22Rv1 (cell line): ENCODE measurements around the gene ZWILCH.

ENCODE experiments used
- H3K27ac ChIP-seq: fragments of 450-650 bp; 2 replicates; pipeline ENCODE4 v1.5.1; 2017
- CTCF ChIP-seq: fragments of 450-650 bp; IDR thresholded peaks from 2 replicates; pipeline ENCODE4 v1.5.1; 2017; ENCODE audit warnings: mild to moderate bottlenecking
- ZFX ChIP-seq: fragments of 450-650 bp; IDR thresholded peaks from 2 replicates; pipeline ENCODE4 v1.6.1; 2017; ENCODE audit warnings: antibody characterized with exemption, borderline replicate concordance

Gene ZWILCH

GRCh38 chr15:66590435-66590834 is 85.3 kb downstream of the ZWILCH start:
- no peak overlapping the region for H3K27ac ChIP-seq
- TF ChIP-seq ZFX (no peak), CTCF (no peak)

- TF ChIP-seq CTCF (no peak), ZFX (no peak)
- no peak overlapping the region for H3K27ac ChIP-seq
Observed at GRCh38 chr15:66591322-66591862, 86.3 kb downstream of the ZWILCH start.

GRCh38 chr15:66592505-66593218 is 87.5 kb downstream of the ZWILCH start:
- no peak for TF ChIP-seq CTCF
- no peak for TF ChIP-seq ZFX
- H3K27ac ChIP-seq: no peak overlapping the region

- no peak for TF ChIP-seq ZFX
- no peak for TF ChIP-seq CTCF
- no peak overlapping the region for H3K27ac ChIP-seq
Observed at GRCh38 chr15:66593219-66593780, 88.2 kb downstream of the ZWILCH start.

GRCh38 chr15:66594344-66594743 is 89.2 kb downstream of the ZWILCH start:
- no peak for TF ChIP-seq CTCF
- no peak for TF ChIP-seq ZFX
- no peak overlapping the region for H3K27ac ChIP-seq

- TF ChIP-seq CTCF (no peak), ZFX (no peak)
- H3K27ac ChIP-seq: no peak overlapping the region
Observed at GRCh38 chr15:66594836-66595235, 89.7 kb downstream of the ZWILCH start.

GRCh38 chr15:66595332-66595731 is 90.2 kb downstream of the ZWILCH start:
- TF ChIP-seq ZFX (no peak), CTCF (no peak)
- H3K27ac ChIP-seq: no peak overlapping the region
